ENCODE measurements around the gene SMIM13. TPM values are rescaled to one million over a fixed set of nuclear protein-coding genes. Genes with fewer than 3 reads are reported as not detected.
"Not testable (repeated sequence)": the region's sequence is repeated elsewhere in the genome, so short reads cannot be mapped to it uniquely, and the experiment has no call there.

Gene SMIM13
- total RNA-seq, 2 donors from 2014 or later, result 9.1 to 9.9 TPM

- Mint-ChIP-seq H3K27me3 (ENCODE audit: low read depth) (no peaks in the 10 kb centered on the region), H3K4me3 (no peak overlapping the region), H3K9me3 (no peaks in the 10 kb centered on the region), H3K4me1 (ENCODE audit: low read depth) (peaks cover 37% of the 10 kb centered on the region), H3K36me3 (ENCODE audit: insufficient read depth in 2 of 2) (no peaks in the 10 kb centered on the region), H3K27ac (no peak overlapping the region)
- DNase-seq (no peak), ATAC-seq (replicated peaks in 1 of 2) (no peak)
Observed at GRCh38 chr6:11113038-11113437, 19.4 kb downstream of the SMIM13 start.

GRCh38 chr6:11115808-11116536 is 22.3 kb downstream of the SMIM13 start:
- H3K4me1 Mint-ChIP-seq (ENCODE audit: low read depth), result peaks cover 38% of the 10 kb centered on the region
- ATAC-seq (replicated peaks in 1 of 2), result peak; percentile 76 to 93
- not testable (repeated sequence) for H3K9me3 Mint-ChIP-seq; H3K36me3 Mint-ChIP-seq (ENCODE audit: insufficient read depth in 2 of 2); H3K27me3 Mint-ChIP-seq (ENCODE audit: low read depth)
- peak in 1 of 2 donors; percentile 9 for DNase-seq
- peak overlapping the region; percentile 8 to 47 for H3K4me3 Mint-ChIP-seq
- H3K27ac Mint-ChIP-seq, result peak overlapping the region; percentile 57

GRCh38 chr6:11120271-11121005 is 26.8 kb downstream of the SMIM13 start:
- H3K4me1 Mint-ChIP-seq (ENCODE audit: low read depth), result peaks cover 22% of the 10 kb centered on the region
- H3K27ac Mint-ChIP-seq, result no peak overlapping the region
- H3K9me3 Mint-ChIP-seq, result no peaks in the 10 kb centered on the region
- ATAC-seq (replicated peaks in 1 of 2) (no peak), DNase-seq (no peak)
- no peaks in the 10 kb centered on the region for H3K27me3 Mint-ChIP-seq (ENCODE audit: low read depth)
- no peaks in the 10 kb centered on the region for H3K36me3 Mint-ChIP-seq (ENCODE audit: insufficient read depth in 2 of 2)
- H3K4me3 Mint-ChIP-seq, result no peak overlapping the region

- H3K27ac Mint-ChIP-seq, result no peak overlapping the region
- H3K9me3 Mint-ChIP-seq, result no peaks in the 10 kb centered on the region
- H3K4me1 Mint-ChIP-seq (ENCODE audit: low read depth), result peaks cover 9% of the 10 kb centered on the region
- no peaks in the 10 kb centered on the region for H3K27me3 Mint-ChIP-seq (ENCODE audit: low read depth)
- DNase-seq (no peak), ATAC-seq (replicated peaks in 1 of 2) (no peak)
- no peak overlapping the region for H3K4me3 Mint-ChIP-seq
- peaks cover 0 to 3% of the 10 kb centered on the region in 2 donors for H3K36me3 Mint-ChIP-seq (ENCODE audit: insufficient read depth in 2 of 2)
Observed at GRCh38 chr6:11121851-11122250, 28.2 kb downstream of the SMIM13 start.

GRCh38 chr6:11122380-11122779 is 28.7 kb downstream of the SMIM13 start:
- ATAC-seq (replicated peaks in 1 of 2) (no peak), DNase-seq (no peak)
- Mint-ChIP-seq H3K9me3 (no peaks in the 10 kb centered on the region), H3K36me3 (ENCODE audit: insufficient read depth in 2 of 2) (peaks cover under 1 to 4% of the 10 kb centered on the region in 2 donors), H3K27ac (no peak overlapping the region), H3K4me1 (ENCODE audit: low read depth) (peaks cover 13% of the 10 kb centered on the region), H3K4me3 (no peak overlapping the region), H3K27me3 (ENCODE audit: low read depth) (no peaks in the 10 kb centered on the region)

GRCh38 chr6:11123978-11124377 is 30.3 kb downstream of the SMIM13 start:
- no peak overlapping the region for H3K27ac Mint-ChIP-seq
- DNase-seq (no peak), ATAC-seq (replicated peaks in 1 of 2) (no peak)
- H3K27me3 Mint-ChIP-seq (ENCODE audit: low read depth), result no peaks in the 10 kb centered on the region
- no peak overlapping the region for H3K4me3 Mint-ChIP-seq
- H3K9me3 Mint-ChIP-seq, result no peaks in the 10 kb centered on the region
- peaks cover 1 to 5% of the 10 kb centered on the region in 2 donors for H3K36me3 Mint-ChIP-seq (ENCODE audit: insufficient read depth in 2 of 2)
- H3K4me1 Mint-ChIP-seq (ENCODE audit: low read depth), result peaks cover 16% of the 10 kb centered on the region

- Mint-ChIP-seq H3K36me3 (ENCODE audit: insufficient read depth in 2 of 2) (peaks cover 1 to 5% of the 10 kb centered on the region in 2 donors), H3K27me3 (ENCODE audit: low read depth) (no peaks in the 10 kb centered on the region), H3K4me3 (no peak overlapping the region), H3K27ac (no peak overlapping the region), H3K4me1 (ENCODE audit: low read depth) (peaks cover 25% of the 10 kb centered on the region), H3K9me3 (no peaks in the 10 kb centered on the region)
- no peak for ATAC-seq (replicated peaks in 1 of 2)
- DNase-seq, result no peak
Observed at GRCh38 chr6:11126876-11127275, 33.2 kb downstream of the SMIM13 start.

GRCh38 chr6:11128608-11129007 is 35.0 kb downstream of the SMIM13 start:
- peaks cover 1 to 5% of the 10 kb centered on the region in 2 donors for H3K36me3 Mint-ChIP-seq (ENCODE audit: insufficient read depth in 2 of 2)

GRCh38 chr6:11129908-11130565 is 36.4 kb downstream of the SMIM13 start:
- Mint-ChIP-seq H3K27ac (peak overlapping the region; percentile 6), H3K9me3 (no peaks in the 10 kb centered on the region), H3K27me3 (ENCODE audit: low read depth) (no peaks in the 10 kb centered on the region), H3K36me3 (ENCODE audit: insufficient read depth in 2 of 2) (peaks cover 1 to 9% of the 10 kb centered on the region in 2 donors), H3K4me3 (no peak overlapping the region), H3K4me1 (ENCODE audit: low read depth) (peaks cover 25% of the 10 kb centered on the region)
- ATAC-seq (replicated peaks in 1 of 2) (no peak), DNase-seq (no peak)

More at GRCh38 chr6:11128608-11129007, 35.0 kb downstream of the SMIM13 start:
- Mint-ChIP-seq H3K9me3 (no peaks in the 10 kb centered on the region), H3K4me3 (no peak overlapping the region), H3K27ac (no peak overlapping the region), H3K4me1 (ENCODE audit: low read depth) (peaks cover 25% of the 10 kb centered on the region), H3K27me3 (ENCODE audit: low read depth) (no peaks in the 10 kb centered on the region)
- no peak for DNase-seq
- ATAC-seq (replicated peaks in 1 of 2), result no peak

- Mint-ChIP-seq H3K4me1 (ENCODE audit: low read depth) (peaks cover 25% of the 10 kb centered on the region), H3K27me3 (ENCODE audit: low read depth) (no peaks in the 10 kb centered on the region), H3K36me3 (ENCODE audit: insufficient read depth in 2 of 2) (peaks cover 1 to 10% of the 10 kb centered on the region in 2 donors), H3K9me3 (no peaks in the 10 kb centered on the region), H3K27ac (peak overlapping the region; percentile 25), H3K4me3 (no peak overlapping the region)
- ATAC-seq (replicated peaks in 1 of 2) (no peak), DNase-seq (no peak)
Observed at GRCh38 chr6:11130605-11131004, 37.0 kb downstream of the SMIM13 start.

- Mint-ChIP-seq H3K4me3 (no peak overlapping the region), H3K27ac (no peak overlapping the region), H3K27me3 (ENCODE audit: low read depth) (no peaks in the 10 kb centered on the region), H3K4me1 (ENCODE audit: low read depth) (peaks cover 21% of the 10 kb centered on the region), H3K36me3 (ENCODE audit: insufficient read depth in 2 of 2) (peaks cover 1 to 8% of the 10 kb centered on the region in 2 donors), H3K9me3 (no peaks in the 10 kb centered on the region)
- ATAC-seq (replicated peaks in 1 of 2) (no peak), DNase-seq (no peak)
Observed at GRCh38 chr6:11132194-11132888, 38.7 kb downstream of the SMIM13 start.

- Mint-ChIP-seq H3K4me1 (ENCODE audit: low read depth) (peaks cover 20% of the 10 kb centered on the region), H3K9me3 (no peaks in the 10 kb centered on the region), H3K36me3 (ENCODE audit: insufficient read depth in 2 of 2) (peaks cover 0 to 7% of the 10 kb centered on the region in 2 donors), H3K27ac (no peak overlapping the region), H3K27me3 (ENCODE audit: low read depth) (no peaks in the 10 kb centered on the region), H3K4me3 (no peak overlapping the region)
- no peak for DNase-seq
- ATAC-seq (replicated peaks in 1 of 2), result no peak
Observed at GRCh38 chr6:11133281-11133680, 39.6 kb downstream of the SMIM13 start.

- ATAC-seq (replicated peaks in 1 of 2) (no peak), DNase-seq (no peak)
- Mint-ChIP-seq H3K4me1 (ENCODE audit: low read depth) (peaks cover 15% of the 10 kb centered on the region), H3K27me3 (ENCODE audit: low read depth) (no peaks in the 10 kb centered on the region), H3K36me3 (ENCODE audit: insufficient read depth in 2 of 2) (peaks cover 0 to 7% of the 10 kb centered on the region in 2 donors), H3K4me3 (no peak overlapping the region), H3K9me3 (no peaks in the 10 kb centered on the region), H3K27ac (no peak overlapping the region)
Observed at GRCh38 chr6:11136809-11137208, 43.2 kb downstream of the SMIM13 start.

Data from activated T-cell treated with anti-CD3 and anti-CD28 coated beads, Interleukin-2, amount 50 U/mL, for 72 hours (primary cell).